Right ventricle myocardium superior (tissue), 1 donor: Measurements from ENCODE around the gene YARS1. TPM values are rescaled to one million over a fixed set of nuclear protein-coding genes. Genes with fewer than 3 reads are reported as not detected.
"Not testable (repeated sequence)": the region's sequence is repeated elsewhere in the genome, so short reads cannot be mapped to it uniquely, and the experiment has no call there.

Experiments used
- ATAC-seq: fragments of 200-7000 bp; cut with Tn5 transposase; one replicate; pipeline ENCODE4 v1.9.1; 2020; ENCODE audit warnings: mild to moderate bottlenecking; ENCODE audit not compliant: poor library complexity
- DNase-seq: peaks from one replicate; pipeline ENCODE4 v3.0.0-alpha.2; 2020
- intact Hi-C: fragments of 100-400 bp; cut with DNase I; formaldehyde crosslinking; loops from one replicate; pipeline ENCODE4 v1.11.2; 2022
- total RNA-seq: library from RNA; stranded (reverse); fragmentation: NEBNext Ultra II Directional; extraction: Animal tissue kit (Norgen Biotek cat#: 25700); gene quantifications from one replicate; pipeline ENCODE4 v1.2.1, GENCODE V29; 2021
- donor health status: DM: no; HTN: yes; CAD: no; lungs with severe emphysema.

The YARS1 gene
- total RNA-seq, 1 donor from 2014 or later = 34.1 TPM

DNA sequence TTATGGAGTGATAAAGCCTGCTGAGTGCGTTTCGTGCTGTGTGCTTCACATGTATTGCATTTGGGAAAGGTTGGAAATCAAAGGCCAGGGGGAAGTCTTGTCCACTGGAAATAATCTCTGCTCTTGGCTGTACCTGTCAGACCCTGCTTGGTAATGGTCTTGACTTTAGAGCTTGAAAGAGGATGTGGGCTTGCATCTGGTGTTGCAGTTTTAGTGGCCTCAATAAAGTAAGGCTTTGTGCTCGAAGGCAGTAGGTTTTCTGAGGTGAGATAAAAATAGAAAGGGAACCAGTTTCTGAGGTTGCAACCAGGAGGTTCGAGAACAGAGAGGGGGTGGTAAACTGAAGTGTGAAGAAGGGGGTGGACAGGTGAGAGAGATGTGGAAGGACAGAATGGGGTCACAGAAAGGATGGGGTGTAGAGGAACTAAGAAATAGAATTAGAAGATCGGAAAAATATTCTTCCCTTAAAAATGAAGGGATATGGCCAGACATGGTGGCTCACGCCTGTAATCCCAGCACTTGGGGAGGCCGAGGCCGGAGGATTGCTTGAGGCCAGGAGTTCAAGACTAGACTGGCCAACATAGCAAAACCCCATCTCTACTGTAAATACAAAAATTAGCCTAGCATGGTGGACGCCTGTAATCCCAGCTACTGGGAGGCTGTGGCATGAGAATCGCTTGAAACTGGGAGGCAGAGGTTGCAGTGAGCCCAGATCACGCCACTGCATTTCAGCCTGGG, 1.8 kb upstream of the YARS1 start:
- DNase-seq (no peak), ATAC-seq (no peak)
- intact Hi-C loops = no loop called here

DNA sequence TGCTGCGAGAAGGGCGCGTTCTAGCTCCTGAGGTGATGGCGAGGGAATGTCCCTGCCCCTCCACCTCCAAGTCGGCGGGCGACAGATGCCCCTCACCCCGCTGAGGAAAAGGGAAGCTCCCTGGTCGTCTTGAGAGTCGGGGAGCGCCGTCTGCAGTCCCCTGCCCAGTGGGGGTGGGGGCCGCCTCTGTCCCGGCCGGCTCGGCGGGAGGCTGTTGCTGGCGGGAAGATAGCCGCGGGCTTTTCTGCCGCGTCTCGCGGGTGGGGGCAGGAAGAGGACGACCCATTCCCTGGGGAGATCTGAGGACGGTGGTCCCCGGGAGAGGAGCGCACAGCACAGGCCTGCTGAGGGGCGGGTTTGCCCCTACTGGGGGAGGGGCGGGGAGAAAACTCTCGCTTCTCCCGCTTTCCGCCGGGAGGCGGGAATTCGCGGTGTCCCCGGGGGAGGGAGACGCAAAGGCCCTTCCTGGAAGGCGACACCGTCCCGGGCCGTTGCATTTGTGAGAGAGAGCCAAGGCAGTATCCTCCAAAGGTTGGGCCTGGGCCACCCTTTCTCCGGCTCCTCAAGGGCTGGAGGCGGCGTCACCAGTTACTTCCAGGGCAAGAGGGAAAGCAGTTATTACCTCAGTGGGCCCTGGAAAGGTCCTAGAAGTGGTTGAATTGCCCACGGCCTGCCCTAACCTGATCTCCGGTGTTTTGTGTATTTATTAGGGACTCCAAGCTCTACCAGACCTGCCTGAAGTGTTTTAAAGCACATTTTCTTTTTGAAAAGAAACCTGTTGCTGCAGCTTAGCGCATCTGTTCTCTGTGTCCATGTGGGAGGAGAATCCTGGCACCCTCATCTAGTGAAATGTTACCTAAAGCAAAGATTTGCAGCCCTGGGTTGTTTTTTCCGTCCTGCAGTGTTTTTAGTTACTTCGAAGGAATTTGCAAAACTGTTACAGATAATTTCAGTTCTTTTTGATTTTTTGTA, 943 bp upstream of the YARS1 start:
- intact Hi-C loops = no loop called here
- ATAC-seq (peak; percentile 65), DNase-seq (peak; percentile 88)

DNA sequence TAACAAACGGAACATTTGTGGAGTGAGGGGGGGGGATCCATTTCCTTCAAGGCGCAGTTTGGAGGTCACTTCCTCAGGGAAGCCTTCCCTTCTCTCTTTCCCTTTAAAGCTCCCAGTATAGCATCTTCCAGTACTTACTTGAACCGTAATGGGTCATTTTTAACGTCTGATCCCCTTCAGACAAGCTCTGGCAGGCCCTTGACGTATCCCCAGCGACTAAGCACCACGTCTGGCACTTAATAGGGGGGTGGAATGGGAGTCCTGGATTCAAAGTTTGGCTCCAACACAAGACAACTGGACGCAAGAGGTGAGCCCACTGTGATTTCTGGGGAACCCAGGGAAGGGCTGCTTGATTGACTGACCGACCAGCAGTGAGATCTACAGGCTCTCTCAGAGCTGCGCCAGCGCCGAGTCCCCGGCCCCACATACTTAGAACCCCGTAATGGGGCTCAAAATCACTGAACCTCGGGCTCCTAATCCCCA, 441 bp downstream of the YARS1 start:
- ATAC-seq (peak; percentile 1), DNase-seq (no peak)
- intact Hi-C loops = no loop called here

DNA sequence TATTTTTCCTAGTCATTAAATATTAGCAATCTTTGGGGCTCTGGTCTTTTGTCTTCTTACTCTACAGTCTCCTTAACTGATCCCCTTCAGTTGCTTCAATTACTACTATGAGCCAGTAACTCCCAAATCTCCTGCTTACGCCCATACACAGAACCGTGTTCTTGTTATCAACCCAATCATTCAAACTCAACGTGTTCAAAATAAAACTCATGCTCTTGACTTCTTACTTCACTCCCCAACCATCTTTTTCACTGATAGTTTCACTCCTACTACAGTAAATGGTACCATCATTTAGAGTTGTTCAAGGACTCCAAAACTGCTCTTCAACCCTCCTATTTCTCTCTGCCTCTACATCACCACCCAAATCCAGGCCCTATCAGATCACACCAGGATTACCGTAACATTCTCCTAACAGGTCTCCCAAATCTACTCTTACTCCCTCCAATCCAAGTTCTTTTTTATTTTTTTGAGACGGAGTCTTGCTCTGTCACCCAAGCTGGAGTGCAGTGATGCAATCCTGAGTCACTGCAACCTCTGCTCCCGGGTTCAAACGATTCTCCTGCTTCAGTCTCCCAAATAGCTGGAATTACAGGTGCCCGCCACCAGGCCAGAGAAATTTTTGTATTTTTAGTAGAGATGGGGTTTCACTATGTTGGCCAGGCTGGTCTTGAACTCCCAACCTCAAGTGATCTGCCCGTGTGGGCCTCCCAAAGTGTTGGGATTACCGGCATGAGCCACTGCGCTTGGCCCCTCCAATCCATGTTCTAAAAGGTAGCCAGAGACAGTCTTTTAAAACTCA, 3.0 kb downstream of the YARS1 start:
- ATAC-seq (no peak), DNase-seq (no peak)
- intact Hi-C loops = no loop called here

DNA sequence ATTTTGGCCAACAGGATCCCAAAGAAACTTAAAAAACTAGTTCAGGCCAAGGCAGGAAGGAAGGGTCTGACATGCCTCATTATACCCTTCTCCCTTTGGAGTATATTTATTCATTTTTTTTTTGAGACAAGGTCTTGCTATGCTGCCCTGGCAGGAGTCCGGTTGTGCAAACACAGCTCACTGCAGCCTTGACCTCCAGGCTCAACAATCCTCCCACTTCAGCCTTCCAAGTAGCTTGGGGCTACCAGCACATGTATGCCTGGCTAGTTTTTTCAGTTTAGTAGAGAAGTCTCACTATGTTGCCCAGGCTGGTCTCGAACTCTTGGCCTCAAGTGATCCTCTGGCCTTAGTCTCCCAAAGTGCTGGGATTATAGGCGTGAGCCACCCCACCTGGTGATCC, 5.2 kb downstream of the YARS1 start:
- ATAC-seq (no peak), DNase-seq (no peak)
- intact Hi-C loops = no loop called here

DNA sequence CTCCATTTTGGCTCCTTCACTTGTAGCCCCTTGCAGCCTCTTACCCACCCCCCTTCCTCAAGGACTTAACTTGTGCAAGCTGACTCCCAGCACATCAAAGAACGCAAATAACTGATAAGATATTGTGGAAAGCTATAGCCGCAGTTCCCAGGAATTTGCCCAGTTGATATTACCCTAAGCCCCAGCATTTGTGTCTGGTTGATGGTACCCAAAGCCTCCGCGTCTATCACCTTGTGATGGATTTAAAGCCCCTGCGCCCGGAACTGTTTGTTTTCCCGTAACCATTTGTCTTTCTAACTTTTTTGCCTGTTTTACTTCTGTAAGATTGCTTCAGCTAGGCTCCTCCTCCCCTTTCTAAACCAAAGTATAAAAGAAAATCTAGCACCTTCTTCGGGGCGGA, 5.9 kb downstream of the YARS1 start:
- intact Hi-C loops = no loop called here
- DNase-seq = no peak
- no peak for ATAC-seq

DNA sequence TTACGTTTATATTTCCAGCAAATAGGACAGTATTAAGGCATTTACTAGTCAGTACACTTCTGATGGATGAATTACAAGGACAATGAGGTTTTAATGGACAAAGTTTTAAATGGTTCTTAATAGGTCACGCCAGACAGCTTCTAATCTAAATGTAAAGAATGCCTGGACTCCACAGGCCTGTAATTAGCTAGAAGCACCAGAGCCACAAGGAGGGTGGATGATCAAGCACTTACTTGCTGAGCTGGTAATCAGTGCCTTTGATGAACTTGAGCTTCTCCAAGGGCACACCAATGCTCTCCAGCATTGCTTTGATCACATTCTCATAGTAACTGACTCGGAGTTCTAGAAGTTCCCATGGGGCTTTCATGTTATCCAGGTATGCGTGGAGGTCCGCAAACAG, 6.8 kb downstream of the YARS1 start:
- intact Hi-C loops = no loop called here
- ATAC-seq (no peak), DNase-seq (no peak)

DNA sequence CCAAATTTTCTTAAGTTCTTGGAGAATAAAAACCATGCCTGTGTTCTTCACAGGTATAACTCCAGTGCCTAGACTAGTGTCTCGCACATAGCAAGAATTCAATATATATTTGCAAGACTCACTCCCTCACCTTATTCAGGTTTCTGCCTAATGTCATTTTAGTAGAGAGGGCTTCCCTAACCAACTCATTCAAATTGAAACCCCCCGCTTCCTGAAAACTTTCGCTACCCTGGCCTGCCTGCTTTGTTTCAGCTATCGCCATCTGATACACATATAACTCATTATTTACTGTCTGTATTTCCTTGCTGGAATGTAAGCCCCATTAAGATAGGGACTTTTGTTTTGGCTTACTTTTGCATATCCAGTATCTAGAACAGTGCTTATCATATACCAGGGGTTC, 8.6 kb downstream of the YARS1 start:
- ATAC-seq = no peak
- intact Hi-C loops = no loop called here
- no peak for DNase-seq

DNA sequence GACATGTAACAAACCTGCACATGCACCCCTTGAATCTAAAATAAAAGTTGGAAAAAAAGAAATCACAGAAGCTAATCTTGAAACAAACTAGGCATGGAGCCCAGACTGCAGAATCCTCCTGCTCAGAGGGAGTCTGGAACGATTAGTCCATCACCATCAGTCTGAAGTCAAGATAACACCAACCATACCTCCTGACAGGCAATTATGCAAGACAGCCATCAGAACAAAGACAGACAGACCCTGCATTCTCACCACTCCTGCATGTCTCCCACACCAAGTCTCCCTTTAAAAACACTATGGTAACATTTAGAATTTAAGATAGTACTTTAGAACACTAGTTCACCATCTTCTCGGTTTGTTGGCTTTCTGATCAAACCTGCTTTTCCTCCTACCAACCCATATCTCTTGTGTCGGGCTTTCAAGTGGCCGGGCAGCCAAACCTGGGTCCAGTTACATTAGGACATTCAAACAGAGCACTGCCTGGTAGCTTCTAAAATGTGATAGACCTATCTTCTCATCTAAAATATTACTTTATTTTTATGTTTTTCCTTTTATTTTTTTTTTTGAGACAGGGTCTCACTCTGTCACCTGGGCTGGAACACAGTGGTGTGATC, 10.1 kb downstream of the YARS1 start:
- peak; percentile 60 for ATAC-seq
- intact Hi-C loops = no loop called here
- no peak for DNase-seq

DNA sequence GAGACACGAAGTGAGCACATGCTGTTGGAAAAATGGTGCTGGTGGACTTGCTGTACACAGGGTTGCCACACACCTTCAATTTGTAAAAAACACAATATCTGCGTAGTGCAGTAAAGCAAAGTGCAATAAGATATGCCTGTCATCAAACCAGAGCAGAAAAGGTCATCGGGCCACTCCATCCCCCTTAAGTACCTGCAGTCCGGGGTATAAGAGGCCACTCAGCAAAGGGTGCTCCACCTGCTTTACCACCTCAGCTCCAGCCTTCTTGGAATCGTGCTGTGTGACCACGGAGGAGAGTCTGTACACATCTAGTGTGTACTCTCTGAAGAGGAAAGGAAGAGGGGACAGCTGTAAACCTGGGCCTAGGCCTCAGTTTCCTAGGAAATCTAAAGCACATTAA, 10.9 kb downstream of the YARS1 start:
- peak; percentile 29 for ATAC-seq
- intact Hi-C loops = no loop called here
- no peak for DNase-seq

DNA sequence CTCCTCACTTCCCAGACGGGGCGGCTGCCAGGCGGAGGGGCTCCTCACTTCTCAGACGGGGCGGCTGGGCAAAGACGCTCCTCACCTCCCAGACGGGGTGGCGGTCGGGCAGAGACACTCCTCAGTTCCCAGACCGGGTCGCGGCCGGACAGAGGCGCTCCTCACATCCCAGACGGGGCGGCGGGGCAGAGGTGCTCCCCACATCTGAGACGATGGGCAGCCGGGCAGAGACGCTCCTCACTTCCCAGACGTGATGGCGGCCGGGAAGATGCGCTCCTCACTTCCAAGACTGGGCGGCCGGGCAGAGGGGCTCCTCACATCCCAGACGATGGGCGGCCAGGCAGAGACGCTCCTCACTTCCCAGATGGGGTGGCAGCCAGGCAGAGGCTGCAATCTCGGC, 12.7 kb downstream of the YARS1 start:
- DNase-seq, ATAC-seq, intact Hi-C loops: not testable (repeated sequence)

DNA sequence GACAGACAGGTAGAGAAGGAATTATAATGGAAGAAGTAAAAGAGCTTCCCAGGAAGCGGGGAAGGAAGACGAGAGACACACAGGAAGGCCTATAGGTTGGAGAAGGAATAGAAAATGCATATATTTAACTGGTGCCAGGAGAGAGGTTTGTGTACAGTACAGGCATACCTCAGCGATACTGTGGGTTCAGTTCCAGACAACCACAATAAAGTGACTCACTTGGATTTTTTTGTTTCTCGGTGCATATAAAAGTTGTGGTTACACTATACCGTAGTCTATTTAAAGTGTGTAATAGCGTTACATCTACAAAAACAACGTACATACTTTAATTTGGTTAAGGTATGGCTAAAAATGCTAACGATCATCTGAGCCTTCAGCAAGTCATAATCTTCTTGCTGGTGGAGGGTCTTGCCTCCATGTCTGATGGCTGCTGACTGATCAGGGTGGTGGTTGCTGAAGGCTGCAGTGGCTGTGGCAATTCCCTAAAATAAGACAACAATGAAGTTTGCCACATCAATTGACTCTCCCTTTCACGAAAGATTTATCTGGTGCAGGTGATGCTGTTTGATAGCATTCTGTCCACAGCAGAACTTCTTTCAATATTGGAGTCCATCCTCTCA, 16.0 kb downstream of the YARS1 start:
- intact Hi-C loops = no loop called here
- ATAC-seq = no peak
- no peak for DNase-seq

DNA sequence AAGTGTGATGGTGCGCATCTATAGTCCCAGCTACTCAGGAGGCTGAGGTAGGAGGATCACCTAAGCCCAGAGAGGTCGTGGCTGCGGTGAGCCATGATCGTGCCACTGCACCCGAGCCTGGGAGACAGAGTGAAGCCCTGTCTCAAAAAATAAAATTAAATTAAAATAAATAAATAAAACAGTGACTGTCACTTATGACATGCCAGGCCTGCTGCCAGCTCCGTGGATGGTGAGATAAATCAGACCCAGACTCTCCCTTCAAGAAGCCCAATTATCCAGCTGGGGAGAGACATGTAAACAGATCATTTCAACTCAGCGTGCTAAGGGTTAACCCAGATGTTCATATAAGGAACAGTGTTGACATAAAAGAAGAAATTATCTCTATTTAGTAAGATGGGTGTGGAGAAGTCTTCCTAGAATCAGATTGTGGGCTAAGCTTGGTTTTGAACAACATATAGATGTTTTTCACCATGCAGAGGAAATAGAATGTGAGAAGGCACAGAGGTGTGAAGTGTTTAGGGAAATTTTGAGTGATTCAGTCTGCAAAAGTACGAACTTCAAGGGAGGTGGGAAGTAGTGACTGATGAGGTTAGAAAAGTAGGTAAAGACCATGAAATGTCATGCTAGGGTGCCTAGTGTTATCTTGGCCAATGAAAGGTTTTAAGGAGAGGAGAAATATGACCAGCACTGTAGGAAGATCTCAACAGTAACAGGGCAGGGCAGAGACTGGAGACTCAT, 18.3 kb downstream of the YARS1 start:
- intact Hi-C loops = no loop called here
- DNase-seq (no peak), ATAC-seq (no peak)

DNA sequence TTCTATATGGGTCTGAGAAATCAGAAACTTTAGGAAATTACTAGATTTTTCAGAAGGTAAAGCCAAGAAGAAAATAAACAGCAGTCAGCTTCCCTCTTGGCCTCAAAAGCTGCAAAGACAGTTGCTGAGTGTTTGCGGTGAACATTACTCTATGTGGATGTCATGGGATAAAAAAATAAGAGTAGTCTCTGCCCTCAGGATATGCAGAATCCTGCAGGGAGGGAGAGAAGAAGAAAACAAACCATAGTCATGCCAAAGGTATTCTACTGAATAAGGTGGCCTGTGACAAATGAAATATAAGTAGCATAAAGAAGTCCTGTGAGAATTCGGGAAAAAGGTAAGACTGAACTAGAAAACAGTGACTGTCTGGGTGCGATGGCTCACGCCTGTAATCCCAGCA, 19.0 kb downstream of the YARS1 start:
- DNase-seq = no peak
- ATAC-seq = no peak
- intact Hi-C loops = no loop called here

DNA sequence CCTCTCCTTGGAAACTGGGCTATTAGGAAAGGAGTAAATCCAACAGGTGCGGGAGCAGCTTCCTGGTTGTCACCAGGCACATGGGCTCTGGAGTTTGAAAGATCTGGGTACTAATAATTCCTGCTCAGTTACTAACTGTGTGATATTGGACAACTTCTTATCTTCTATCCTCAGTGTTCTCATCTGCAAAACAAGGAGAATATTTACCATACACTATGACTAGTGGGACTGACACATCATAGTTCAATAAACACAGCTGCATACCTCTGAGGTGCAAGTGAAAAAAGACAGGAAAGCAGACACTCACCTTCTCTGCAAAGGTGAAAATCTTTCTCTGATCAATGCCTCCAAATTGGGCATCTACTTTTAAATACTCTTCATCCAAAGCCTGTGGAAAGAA, 19.7 kb downstream of the YARS1 start:
- no peak for ATAC-seq
- intact Hi-C loops = no loop called here
- no peak for DNase-seq

DNA sequence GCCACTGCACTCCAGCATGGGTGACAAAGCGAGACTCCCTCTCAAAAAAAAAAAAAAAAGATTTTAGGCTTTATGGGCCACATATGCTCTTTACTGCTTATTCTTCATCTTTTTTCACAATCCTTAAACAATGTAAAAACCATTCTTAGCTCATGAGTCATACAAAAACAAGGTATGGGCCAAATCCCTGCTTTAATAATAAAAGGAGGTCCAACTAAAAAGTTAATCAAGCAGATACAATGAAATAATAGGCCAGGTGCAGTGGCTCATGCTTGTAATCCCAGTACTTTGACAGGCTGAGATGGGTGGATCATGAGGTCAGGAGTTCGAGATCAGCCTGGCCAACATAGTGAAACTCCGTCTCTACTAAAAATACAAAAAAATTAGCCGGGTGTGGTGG, 21.4 kb downstream of the YARS1 start:
- ATAC-seq, DNase-seq, intact Hi-C loops: not testable (repeated sequence)

DNA sequence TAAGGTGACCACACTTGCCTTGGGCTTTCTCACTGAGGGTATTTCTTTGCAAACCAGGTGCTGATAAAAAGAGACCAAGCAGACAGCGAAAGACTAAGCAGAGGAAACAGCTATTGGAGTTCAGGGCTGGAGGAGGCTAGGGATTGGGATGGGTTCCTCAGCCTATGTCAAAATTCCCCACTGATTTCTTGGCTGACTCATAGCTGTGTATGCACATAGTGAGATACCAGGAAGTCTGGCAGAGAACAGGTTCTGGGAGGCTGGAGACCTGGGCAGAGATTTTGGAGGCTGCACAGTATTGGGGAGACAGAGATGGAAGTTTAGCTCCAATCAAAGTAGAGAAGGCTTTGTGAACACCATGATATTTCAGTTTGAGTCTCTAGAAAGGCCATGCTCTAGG, 25.3 kb downstream of the YARS1 start:
- intact Hi-C loops = no loop called here
- ATAC-seq (no peak), DNase-seq (no peak)

DNA sequence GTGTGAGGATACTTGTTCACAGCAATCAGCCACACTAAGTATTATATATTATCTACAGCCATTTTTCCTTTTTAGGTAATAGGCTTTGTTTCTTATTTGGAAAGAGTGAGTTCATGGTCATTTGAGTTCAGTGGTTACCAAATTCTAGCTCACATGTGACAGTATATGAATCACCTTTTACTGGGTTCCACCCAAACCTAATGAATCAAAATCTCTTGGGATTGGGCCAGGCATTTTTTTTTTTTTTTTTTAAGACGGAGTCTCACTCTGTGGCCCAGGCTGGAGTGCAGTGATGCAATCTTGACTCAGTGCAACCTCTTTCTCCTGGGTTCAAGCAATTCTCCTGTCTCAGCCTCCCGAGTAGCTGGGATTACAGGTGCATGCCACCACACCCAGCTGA, 27.8 kb downstream of the YARS1 start:
- DNase-seq, intact Hi-C loops, ATAC-seq: not testable (repeated sequence)
